B cell (primary cell): ENCODE measurements around the gene DUSP14.

Source experiments
- EZH2 ChIP-seq: IDR thresholded peaks from 2 replicates; pipeline ENCODE4 v1.6.1; 2012; ENCODE audit warnings: borderline replicate concordance, low read depth, mild to moderate bottlenecking, moderate library complexity, low read length; ENCODE audit not compliant: insufficient read depth, poor library complexity, severe bottlenecking
- TF ChIP-seq, protein P1 (sequence below): fragments of 200-600 bp; IDR thresholded peaks from one replicate; pipeline ENCODE4 v1.8.0; 2022; ENCODE audit warnings: antibody characterized with exemption, mild to moderate bottlenecking

DNA sequence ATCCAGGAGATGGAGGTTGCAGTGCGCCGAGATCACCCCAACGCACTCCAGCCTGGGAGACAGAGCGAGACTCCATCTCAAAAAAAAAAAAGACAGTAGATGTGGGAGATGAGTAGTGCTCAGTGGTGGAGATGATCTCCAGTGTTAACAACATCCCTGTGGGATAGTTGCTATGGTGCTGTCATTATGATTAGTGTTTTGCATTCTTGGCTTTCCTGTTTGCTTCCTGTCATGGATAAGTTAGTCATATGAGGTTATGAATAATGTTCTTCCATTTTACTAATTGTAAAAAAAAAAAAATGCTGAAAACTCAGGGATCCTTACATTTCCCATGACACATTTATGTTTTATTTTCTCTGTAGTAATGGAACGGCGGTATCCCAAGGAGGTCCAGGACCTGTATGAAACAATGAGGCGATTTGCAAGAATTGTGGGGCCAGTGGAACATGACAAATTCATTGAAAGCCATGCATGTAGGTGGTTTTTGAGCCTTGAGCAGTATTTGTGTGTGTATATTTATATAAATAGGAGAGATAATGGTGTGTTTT, 24.5 kb upstream of the DUSP14 start:
- TF ChIP-seq, protein P1, sequence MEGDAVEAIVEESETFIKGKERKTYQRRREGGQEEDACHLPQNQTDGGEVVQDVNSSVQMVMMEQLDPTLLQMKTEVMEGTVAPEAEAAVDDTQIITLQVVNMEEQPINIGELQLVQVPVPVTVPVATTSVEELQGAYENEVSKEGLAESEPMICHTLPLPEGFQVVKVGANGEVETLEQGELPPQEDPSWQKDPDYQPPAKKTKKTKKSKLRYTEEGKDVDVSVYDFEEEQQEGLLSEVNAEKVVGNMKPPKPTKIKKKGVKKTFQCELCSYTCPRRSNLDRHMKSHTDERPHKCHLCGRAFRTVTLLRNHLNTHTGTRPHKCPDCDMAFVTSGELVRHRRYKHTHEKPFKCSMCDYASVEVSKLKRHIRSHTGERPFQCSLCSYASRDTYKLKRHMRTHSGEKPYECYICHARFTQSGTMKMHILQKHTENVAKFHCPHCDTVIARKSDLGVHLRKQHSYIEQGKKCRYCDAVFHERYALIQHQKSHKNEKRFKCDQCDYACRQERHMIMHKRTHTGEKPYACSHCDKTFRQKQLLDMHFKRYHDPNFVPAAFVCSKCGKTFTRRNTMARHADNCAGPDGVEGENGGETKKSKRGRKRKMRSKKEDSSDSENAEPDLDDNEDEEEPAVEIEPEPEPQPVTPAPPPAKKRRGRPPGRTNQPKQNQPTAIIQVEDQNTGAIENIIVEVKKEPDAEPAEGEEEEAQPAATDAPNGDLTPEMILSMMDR, result no peak
- TF ChIP-seq EZH2, result no peak
